SW 1271 (cell line): Measurements from ENCODE around the gene TRAIP.
"Not testable (repeated sequence)": the region's sequence is repeated elsewhere in the genome, so short reads cannot be mapped to it uniquely, and the experiment has no call there.

Experiments used
- DNase-seq, 2 experiments: peaks; one replicate each; lab custom pipeline; 2025; lab: John Stamatoyannopoulos, UW

The TRAIP gene

GRCh38 chr3:49791571-49791970 lies 64.8 kb downstream of the TRAIP start:
- no peak for DNase-seq

GRCh38 chr3:49790626-49791411 lies 65.5 kb downstream of the TRAIP start:
- no peak for DNase-seq

- no peak for DNase-seq
These were observed 68.3 kb downstream of the TRAIP start for GRCh38 chr3:49788056-49788455.

- DNase-seq, result no peak
These were observed 68.8 kb downstream of the TRAIP start for GRCh38 chr3:49787536-49787935.

- no peak for DNase-seq
These were observed 69.2 kb downstream of the TRAIP start for GRCh38 chr3:49787182-49787464.

GRCh38 chr3:49786357-49787181 lies 69.8 kb downstream of the TRAIP start, which contains the start of gene IP6K1:
Gene IP6K1, minus strand, starts transcription at chr3:49786542. Its CDS starts 38,502 bp downstream, at chr3:49748040.
- peak; percentile 95 to 96 for DNase-seq

GRCh38 chr3:49785565-49786356 lies 70.6 kb downstream of the TRAIP start:
- peak in 1 of 2 experiments; percentile 8 for DNase-seq

GRCh38 chr3:49782277-49782676 lies 74.1 kb downstream of the TRAIP start:
- not testable (repeated sequence) for DNase-seq

- no peak for DNase-seq
These were observed 74.8 kb downstream of the TRAIP start for GRCh38 chr3:49781415-49782199.

GRCh38 chr3:49780975-49781365 lies 75.4 kb downstream of the TRAIP start:
- DNase-seq, result not testable (repeated sequence)

GRCh38 chr3:49780080-49780974 lies 76.0 kb downstream of the TRAIP start:
- DNase-seq, result no peak

GRCh38 chr3:49779358-49780079 lies 76.8 kb downstream of the TRAIP start:
- DNase-seq, result no peak
